ENCODE results near the gene GRIK3. TPM values are rescaled to one million over a fixed set of nuclear protein-coding genes. Genes with fewer than 3 reads are reported as not detected.

Gene GRIK3
- total and polyA plus RNA-seq, 2 of the 8 experiments (the other 6 are each of a cell fraction or from before 2014, with no cell fraction given) = 2.1 to 3.4 TPM

DNA sequence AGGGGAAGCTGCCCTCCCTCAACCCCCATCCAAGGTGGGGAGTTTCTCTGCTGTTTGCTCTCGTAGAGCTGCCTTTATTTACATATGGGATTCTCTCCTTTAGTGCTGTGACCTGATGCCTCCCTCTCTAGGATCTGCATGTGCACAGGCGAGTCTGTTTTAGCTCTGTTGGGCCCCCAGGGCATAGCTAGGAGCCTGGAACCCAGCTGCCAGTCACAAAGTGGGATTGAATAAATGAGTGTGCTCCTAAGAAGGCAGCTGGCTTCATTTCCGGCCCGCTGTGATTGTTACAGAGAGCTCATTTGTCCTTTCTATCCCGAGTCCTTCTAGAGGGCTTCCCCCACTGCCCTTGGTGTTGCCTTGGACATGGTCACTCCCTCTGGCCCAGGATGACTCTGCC lies 176.6 kb downstream of the GRIK3 start:
- Histone ChIP-seq H3K79me2 (ENCODE audit: control insufficient read depth in 1 of 2, insufficient read depth in 2 of 2, low read length in 2 of 2) (no peaks in the 10 kb centered on the region), H4K91ac (replicated peaks; ENCODE audit: insufficient read length, low read length) (no peak overlapping the region), H4K20me1 (replicated peaks in 1 of 2; ENCODE audit: control insufficient read depth in 1 of 2, insufficient read depth in 2 of 2, low read length in 2 of 2) (no peaks in the 10 kb centered on the region), H3K4me3 (ENCODE audit: extremely low read depth in 1 of 4, insufficient read depth in 2 of 4, low read depth in 3 of 4, low read length in 4 of 4) (no peak overlapping the region), H3K4me1 (replicated peaks in 1 of 4; ENCODE audit: control insufficient read depth in 3 of 4, insufficient read depth in 4 of 4, low read length in 3 of 4) (peaks cover 0 to 11% (median 4%) of the 10 kb centered on the region in 4 experiments; a peak in 5 of 7 replicates), H3K56ac (replicated peaks; ENCODE audit: insufficient read length, low read depth, low read length) (no peak overlapping the region), H3K4ac (replicated peaks; ENCODE audit: insufficient read length, low read depth, low read length) (no peak overlapping the region), H3K18ac (ENCODE audit: extremely low read depth, low read length) (no peak overlapping the region), H2AK5ac (ENCODE audit: low read depth, low read length) (no peak overlapping the region), H4K5ac (ENCODE audit: insufficient read length, low read depth, low read length) (no peak overlapping the region), H2BK20ac (ENCODE audit: low read length) (no peak overlapping the region), H3K23me2 (ENCODE audit: low read depth, low read length) (no peaks in the 10 kb centered on the region), H2BK15ac (ENCODE audit: low read length) (no peak overlapping the region), H3K14ac (ENCODE audit: insufficient read length) (no peak overlapping the region), H3K9ac (replicated peaks in 1 of 4; ENCODE audit: extremely low read depth in 1 of 4, low read depth in 3 of 4, low read length in 3 of 4) (no peak overlapping the region), H2BK120ac (replicated peaks; ENCODE audit: low read depth, low read length) (no peak overlapping the region), H3K27me3 (replicated peaks in 1 of 4; ENCODE audit: control insufficient read depth in 3 of 4, extremely low read depth in 1 of 4, insufficient read depth in 3 of 4, low read length in 3 of 4) (no peaks in the 10 kb centered on the region), H3K4me2 (ENCODE audit: insufficient read depth in 1 of 2, low read depth in 2 of 2, low read length in 2 of 2) (no peak overlapping the region), H3K79me1 (ENCODE audit: low read depth, low read length) (no peaks in the 10 kb centered on the region), H3K27ac (ENCODE audit: low read depth, low read length) (no peak overlapping the region; the same call in 1 of the 2 replicates), H2BK5ac (ENCODE audit: low read depth, low read length) (no peak overlapping the region), H2BK12ac (ENCODE audit: low read depth, low read length) (no peak overlapping the region), H3K23ac (ENCODE audit: insufficient read length) (no peak overlapping the region), H4K8ac (ENCODE audit: extremely low read depth, insufficient read depth, low read length) (no peak overlapping the region), H2AFZ (ENCODE audit: low read length) (no peak overlapping the region), H3K9me3 (ENCODE audit: insufficient read depth in 2 of 2, low read depth in 1 of 2, low read length in 1 of 2) (no peaks in the 10 kb centered on the region), H3K36me3 (ENCODE audit: control insufficient read depth in 2 of 4, insufficient read depth in 4 of 4, low read length in 3 of 4) (no peaks in the 10 kb centered on the region)
- ChIA-PET CTCF (ENCODE audit: partially characterized antibody) (interaction anchor here (0.6 to 15.3 kb wide), 12 partner anchors 8 to 284 kb away, joined by 3 to 211 read pairs (median 4); no protein-coding TSS in a partner anchor), POLR2A (ENCODE audit: partially characterized antibody) (interaction anchor here (0.8 kb wide), 1 partner anchor 14 kb away, joined by 3 read pairs; no protein-coding TSS in a partner anchor)
- DNase-seq (ENCODE audit: low read depth in 1 of 2, low spot score in 2 of 2) (no peak), FAIRE-seq (no peak)
- TF ChIP-seq ASH2L (IDR thresholded peaks at IDR 0.05; ENCODE audit: low read length) (no peak), SP2 (IDR thresholded peaks at IDR 0.05; ENCODE audit: low read length) (no peak), JUN (IDR thresholded peaks at IDR 0.05; ENCODE audit: low read depth, low read length) (no peak), CHD1 (IDR thresholded peaks at IDR 0.05; ENCODE audit: low read depth, low read length) (no peak), MAFK (IDR thresholded peaks at IDR 0.05; ENCODE audit: low read depth, low read length) (no peak), RXRA (IDR thresholded peaks at IDR 0.05; ENCODE audit: insufficient read depth, low read depth, low read length) (no peak), JUND (IDR thresholded peaks at IDR 0.05; ENCODE audit: low read length) (no peak)
- 88% methylated on average over 5 of the region's 5 CpGs; no CpG with 5 or more reads in 1 of the 2 experiments for WGBS, 2 experiments (ENCODE audit: extremely low coverage in 1 of 2, insufficient coverage in 1 of 2, insufficient read length in 1 of 2, insufficient replicate concordance in 2 of 2, low coverage in 1 of 2, low lambda C conversion rate in 2 of 2, missing lambda C conversion rate in 1 of 2)
